OCI-LY1 (cell line): Measurements from ENCODE around the gene UBR4.

ENCODE experiments used
- H2AFZ ChIP-seq: fragments of 200-600 bp; sonication (generic), shearing (Covaris generic); 2 replicates; pipeline ENCODE4 v1.6.0; 2014; ENCODE audit warnings: antibody characterized with exemption, mild to moderate bottlenecking, low read length
- H3F3A ChIP-seq: fragments of 200-600 bp; sonication (generic), shearing (Covaris generic); 2 replicates; pipeline ENCODE4 v1.6.0; 2014; ENCODE audit warnings: mild to moderate bottlenecking, antibody characterized with exemption, low read length, moderate library complexity; ENCODE audit not compliant: insufficient read depth
- H3K27ac ChIP-seq: fragments of 200-600 bp; sonication (generic); 2 replicates; pipeline ENCODE4 v1.5.1; 2014; ENCODE audit warnings: low read length, mixed run types, mild to moderate bottlenecking, low read depth; ENCODE audit not compliant: poor library complexity, severe bottlenecking
- H3K27me3 ChIP-seq: fragments of 200-600 bp; sonication (generic); 2 replicates; pipeline ENCODE4 v1.6.0; 2014; ENCODE audit warnings: antibody characterized with exemption, mild to moderate bottlenecking, low read length, moderate library complexity; ENCODE audit not compliant: insufficient read depth
- H3K36me3 ChIP-seq: fragments of 200-600 bp; sonication (generic); 2 replicates; pipeline ENCODE4 v1.6.1; 2014; ENCODE audit warnings: mild to moderate bottlenecking, antibody characterized with exemption, low read length, moderate library complexity, mixed read lengths; ENCODE audit not compliant: insufficient read depth
- H3K4me1 ChIP-seq: fragments of 200-600 bp; sonication (generic); 2 replicates; pipeline ENCODE4 v1.5.1; 2014; ENCODE audit warnings: mild to moderate bottlenecking, low read length, moderate library complexity; ENCODE audit not compliant: insufficient read depth, severe bottlenecking
- H3K4me2 ChIP-seq: fragments of 200-600 bp; sonication (generic), shearing (Covaris generic); 2 replicates; pipeline ENCODE4 v1.6.1; 2014; ENCODE audit warnings: low read length
- H3K4me3 ChIP-seq: fragments of 200-600 bp; sonication (generic); 2 replicates; pipeline ENCODE4 v1.5.1; 2014; ENCODE audit warnings: low read length, low read depth, mild to moderate bottlenecking, mixed read lengths; ENCODE audit not compliant: poor library complexity, severe bottlenecking
- H3K79me2 ChIP-seq: fragments of 200-600 bp; shearing (Covaris generic); 2 replicates; pipeline ENCODE4 v1.6.1; 2016; ENCODE audit warnings: mixed run types, low read length, mixed read lengths; ENCODE audit not compliant: insufficient read depth
- H3K9ac ChIP-seq: fragments of 200-600 bp; sonication (generic), shearing (Covaris generic); 2 replicates; pipeline ENCODE4 v1.6.1; 2014; ENCODE audit warnings: mild to moderate bottlenecking, low read length, mixed read lengths
- H3K9me2 ChIP-seq: fragments of 200-600 bp; sonication (generic), shearing (Covaris generic); 2 replicates; pipeline ENCODE4 v1.6.1; 2014; ENCODE audit warnings: low read depth, mild to moderate bottlenecking, low read length, mixed read lengths
- H3K9me3 ChIP-seq: fragments of 200-600 bp; shearing (Covaris generic); 2 replicates; pipeline ENCODE4 v1.6.1; 2014; ENCODE audit warnings: low read length, mixed read lengths
- H4K20me1 ChIP-seq: fragments of 200-600 bp; sonication (generic), shearing (Covaris generic); 2 replicates; pipeline ENCODE4 v1.6.0; 2016; ENCODE audit warnings: mild to moderate bottlenecking, low read length; ENCODE audit not compliant: insufficient read depth
- CTCF ChIP-seq: fragments of 200-600 bp; sonication (generic), shearing (Covaris generic); IDR thresholded peaks from 2 replicates; pipeline ENCODE4 v1.5.1; 2017; ENCODE audit warnings: mild to moderate bottlenecking, antibody characterized with exemption, low read length, moderate library complexity, mixed read lengths
- EZH2 ChIP-seq: fragments of 200-600 bp; sonication (generic), shearing (Covaris generic); IDR thresholded peaks from 2 replicates; pipeline ENCODE4 v1.8.0; 2017; ENCODE audit warnings: borderline replicate concordance, mixed run types, mild to moderate bottlenecking, antibody characterized with exemption, low read length, moderate library complexity, mixed read lengths

UBR4 gene

GRCh38 chr1:19177811-19178210 is 32.3 kb downstream of the UBR4 start:
- Histone ChIP-seq H4K20me1 (no peaks in the 10 kb centered on the region), H3K4me2 (no peak overlapping the region), H3F3A (no peaks in the 10 kb centered on the region), H3K79me2 (no peaks in the 10 kb centered on the region), H3K36me3 (peaks cover 94% of the 10 kb centered on the region), H3K9ac (no peak overlapping the region), H3K4me1 (no peaks in the 10 kb centered on the region), H3K27me3 (no peaks in the 10 kb centered on the region), H3K27ac (no peak overlapping the region), H3K9me2 (no peaks in the 10 kb centered on the region), H3K9me3 (no peaks in the 10 kb centered on the region), H3K4me3 (no peak overlapping the region), H2AFZ (no peak overlapping the region)
- TF ChIP-seq CTCF (no peak), EZH2 (no peak)

- Histone ChIP-seq H2AFZ (no peak overlapping the region), H3F3A (no peaks in the 10 kb centered on the region), H3K27ac (no peak overlapping the region), H3K79me2 (no peaks in the 10 kb centered on the region), H3K9me3 (no peaks in the 10 kb centered on the region), H3K4me3 (no peak overlapping the region), H4K20me1 (no peaks in the 10 kb centered on the region), H3K9ac (no peak overlapping the region), H3K36me3 (peaks cover 98% of the 10 kb centered on the region), H3K4me1 (no peaks in the 10 kb centered on the region), H3K4me2 (no peak overlapping the region), H3K9me2 (no peaks in the 10 kb centered on the region), H3K27me3 (no peaks in the 10 kb centered on the region)
- TF ChIP-seq EZH2 = no peak
- TF ChIP-seq CTCF = no peak
Measured at GRCh38 chr1:19169642-19170041, 40.4 kb downstream of the UBR4 start.

GRCh38 chr1:19167140-19167539 is 42.9 kb downstream of the UBR4 start:
- H3K36me3 ChIP-seq = peaks cover 100% of the 10 kb centered on the region
- no peaks in the 10 kb centered on the region for H4K20me1 ChIP-seq
- H3K4me3 ChIP-seq = no peak overlapping the region
- TF ChIP-seq CTCF (no peak), EZH2 (no peak)
- no peaks in the 10 kb centered on the region for H3K9me2 ChIP-seq
- H3K27me3 ChIP-seq = no peaks in the 10 kb centered on the region
- no peaks in the 10 kb centered on the region for H3K9me3 ChIP-seq
- H3K9ac ChIP-seq = no peak overlapping the region
- no peaks in the 10 kb centered on the region for H3K4me1 ChIP-seq
- H3K79me2 ChIP-seq = no peaks in the 10 kb centered on the region
- no peak overlapping the region for H2AFZ ChIP-seq
- H3F3A ChIP-seq = no peaks in the 10 kb centered on the region
- H3K4me2 ChIP-seq = no peak overlapping the region
- no peak overlapping the region for H3K27ac ChIP-seq
